Naive thymus-derived CD4-positive, alpha-beta T cell (primary cell): ENCODE data around the gene GPD1. TPM values are rescaled to one million over a fixed set of nuclear protein-coding genes. Genes with fewer than 3 reads are reported as not detected.
A peak's percentile ranks its signal among the peaks of the same experiment; 100 is the strongest.

Experiments
- ATAC-seq: fragments of 150-1000 bp; cut with Tn5 transposase; 2 replicates; pipeline ENCODE4 v1.10.0; 2021; ENCODE audit warnings: mild to moderate bottlenecking, moderate library complexity
- CTCF ChIA-PET: fragments of 350-600 bp; sonication (Branson Sonifier 250); formaldehyde crosslinking; loops from one replicate; lab custom pipeline; 2021; ENCODE audit warnings: antibody characterized with exemption; lab: Charles Lee
- POLR2A ChIA-PET: fragments of 350-600 bp; sonication (Branson Sonifier 250); formaldehyde crosslinking; loops from one replicate; lab custom pipeline; 2021; ENCODE audit warnings: antibody characterized with exemption, inconsistent platforms; lab: Charles Lee
- DNase-seq, 9 donors: peaks; one replicate each; pipeline versions ENCODE4 v3.0.0 to v3.0.0-alpha.2; 2020 to 2022; ENCODE audit warnings: mixed read lengths in 1 of 9
- H3K27ac ChIP-seq: one replicate; pipeline ENCODE4 v1.7.0; 2013; ENCODE audit warnings: mild to moderate bottlenecking, low read depth, low read length, moderate library complexity
- H3K27me3 ChIP-seq, 2 donors: one replicate each; pipeline ENCODE4 v1.7.0; 2013; ENCODE audit warnings: low read length in 2 of 2, mild to moderate bottlenecking in 2 of 2, moderate library complexity in 2 of 2; ENCODE audit not compliant: control insufficient read depth in 2 of 2, insufficient read depth in 2 of 2
- H3K36me3 ChIP-seq, 3 experiments: 1 replicate in 2 of 3; 2 replicates in 1 of 3; pipeline ENCODE4 v1.7.0; 2013; ENCODE audit warnings: low read length in 3 of 3, mild to moderate bottlenecking in 3 of 3, moderate library complexity in 1 of 3; ENCODE audit not compliant: insufficient read depth in 3 of 3, control insufficient read depth in 2 of 3
- H3K4me1 ChIP-seq, 2 donors: one replicate each; pipeline ENCODE4 v1.7.0; 2013; ENCODE audit warnings: low read length in 2 of 2, mild to moderate bottlenecking in 2 of 2, moderate library complexity in 1 of 2; ENCODE audit not compliant: control insufficient read depth in 2 of 2, insufficient read depth in 2 of 2
- H3K4me3 ChIP-seq: 2 replicates; pipeline ENCODE4 v1.7.0; 2013; ENCODE audit warnings: mild to moderate bottlenecking, low read length
- H3K9me3 ChIP-seq, 3 experiments: 1 replicate in 2 of 3; 2 replicates in 1 of 3; pipeline ENCODE4 v1.7.0; 2013; ENCODE audit warnings: low read length in 3 of 3; ENCODE audit not compliant: control insufficient read depth in 2 of 3
- H3K27ac Mint-ChIP-seq, 9 donors: one replicate each; pipeline ENCODE4 v1.8.0; 2020 to 2022; ENCODE audit warnings: mixed read lengths in 9 of 9, mild to moderate bottlenecking in 8 of 9, moderate library complexity in 5 of 9, inconsistent platforms in 2 of 9
- H3K27me3 Mint-ChIP-seq, 5 donors: one replicate each; pipeline ENCODE4 v1.8.0; 2021 to 2022; ENCODE audit warnings: mixed read lengths in 5 of 5, mild to moderate bottlenecking in 1 of 5
- H3K36me3 Mint-ChIP-seq, 5 donors: one replicate each; pipeline ENCODE4 v1.8.0; 2020 to 2022; ENCODE audit warnings: mixed read lengths in 5 of 5, mild to moderate bottlenecking in 3 of 5, inconsistent platforms in 1 of 5
- H3K4me1 Mint-ChIP-seq, 7 donors: one replicate each; pipeline ENCODE4 v1.8.0; 2020 to 2022; ENCODE audit warnings: mixed read lengths in 7 of 7, mild to moderate bottlenecking in 3 of 7, inconsistent platforms in 1 of 7
- H3K4me3 Mint-ChIP-seq, 10 donors: one replicate each; pipeline ENCODE4 v1.8.0; 2020 to 2022; ENCODE audit warnings: mild to moderate bottlenecking in 10 of 10, mixed read lengths in 10 of 10, moderate library complexity in 6 of 10, inconsistent platforms in 2 of 10
- H3K9me3 Mint-ChIP-seq, 11 donors: one replicate each; pipeline ENCODE4 v1.8.0; 2020 to 2022; ENCODE audit warnings: mixed read lengths in 11 of 11, mild to moderate bottlenecking in 4 of 11, inconsistent platforms in 1 of 11, moderate library complexity in 1 of 11
- intact Hi-C, 2 donors: fragments of 100-400 bp; cut with micrococcal nuclease; formaldehyde crosslinking; loops; one replicate each; pipeline ENCODE4 v1.15.1; 2023
- polyA plus RNA-seq, 2 donors: library from polyadenylated mRNA; unstranded; fragments of 300-500 nt; fragmentation: Illumina TruSeq; gene quantifications; one replicate each; pipeline ENCODE4 v1.2.3, GENCODE V29; 2021
- total RNA-seq, 6 experiments: library from RNA in 5 of 6; stranded (reverse) in 5 of 6; gene quantifications; 1 replicate in 5 of 6; 2 replicates in 1 of 6; pipeline ENCODE4 v1.2.3 and lab custom pipeline; 2021 to 2026

Gene GPD1
- total and polyA plus RNA-seq, 7 experiments from 2014 or later, result 0.50 to 1.5 (median 0.60) TPM; not detected in 2

DNA sequence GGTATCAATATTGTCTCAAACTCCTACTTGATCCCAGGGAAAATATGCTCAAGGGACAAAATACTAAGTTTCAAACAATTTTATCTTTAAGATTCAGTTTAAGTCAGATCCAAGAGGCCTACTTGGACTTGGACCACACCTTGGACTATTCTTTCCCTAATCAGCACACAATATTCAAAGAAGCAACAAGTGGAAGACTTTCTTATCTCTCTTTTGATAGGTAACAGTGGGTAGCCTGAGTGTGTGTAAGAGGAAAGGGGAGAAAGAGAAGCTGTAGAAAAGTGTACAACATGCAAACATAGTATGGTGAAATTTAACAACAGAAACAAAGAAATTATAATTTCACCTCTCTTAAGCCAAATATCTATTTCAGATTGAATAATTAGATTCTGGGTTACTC, 56.8 kb downstream of the GPD1 start:
- Mint-ChIP-seq H3K4me1 (peaks cover 27 to 56% (median 47%) of the 10 kb centered on the region in 7 donors), H3K27ac (peak overlapping the region in 5 of 9 donors; percentile 1 to 16 (median 7)), H3K36me3 (peaks cover 0 to 11% (median 5%) of the 10 kb centered on the region in 5 donors), H3K4me3 (no peak overlapping the region), H3K27me3 (no peaks in the 10 kb centered on the region), H3K9me3 (no peaks in the 10 kb centered on the region)
- intact Hi-C loops, result no loop called here
- Histone ChIP-seq H3K4me1 (peaks cover under 1 to 4% of the 10 kb centered on the region in 2 donors), H3K36me3 (no peaks in the 10 kb centered on the region), H3K27ac (no peak overlapping the region), H3K27me3 (no peaks in the 10 kb centered on the region), H3K4me3 (no peak overlapping the region), H3K9me3 (no peaks in the 10 kb centered on the region)
- ChIA-PET CTCF (interaction anchor here (0.9 kb wide), 2 partner anchors 15 to 29 kb away, joined by 3 read pairs; no protein-coding TSS in a partner anchor), POLR2A (no interaction called here)
- ATAC-seq (no peak), DNase-seq (no peak)

Other genes with a start within 250 kb of the GPD1 start
- under 1 TPM in 2 of 5 experiments, not detected in 3; 0.22 to 0.85 TPM for gene FAIM2, start 200.1 kb upstream of the GPD1 start, total RNA-seq
- not detected for gene FAIM2, start 200.1 kb upstream of the GPD1 start, polyA plus RNA-seq
- gene AQP2, start 153.3 kb upstream of the GPD1 start, total RNA-seq, result not detected
- not detected for gene AQP2, start 153.3 kb upstream of the GPD1 start, polyA plus RNA-seq
- not detected for gene AQP5, start 142.1 kb upstream of the GPD1 start, total RNA-seq
- gene AQP5, start 142.1 kb upstream of the GPD1 start, polyA plus RNA-seq, result not detected
- not detected for gene AQP6, start 131.1 kb upstream of the GPD1 start, total RNA-seq
- gene AQP6, start 131.1 kb upstream of the GPD1 start, polyA plus RNA-seq, result not detected
- gene RACGAP1, start 78.5 kb upstream of the GPD1 start, total RNA-seq, result 100 to 1,000 TPM in 1 of 5 experiments, 10 to 100 TPM in 1, 1 to 10 TPM in 3; 4.2 to 111 (median 8.0) TPM
- gene RACGAP1, start 78.5 kb upstream of the GPD1 start, polyA plus RNA-seq, result 10 to 100 TPM in 1 of 2 donors, 1 to 10 TPM in 1; 8.6 to 11.1 TPM
- gene ASIC1, start 46.4 kb upstream of the GPD1 start, total RNA-seq, result 10 to 100 TPM in 1 of 5 experiments, 1 to 10 TPM in 3, under 1 TPM in 1; 0.34 to 10.1 (median 2.0) TPM
- under 1 TPM; 0.14 to 0.51 TPM for gene ASIC1, start 46.4 kb upstream of the GPD1 start, polyA plus RNA-seq
- 10 to 100 TPM; 65.1 to 88.5 (median 67.5) TPM for gene SMARCD1, start 18.7 kb upstream of the GPD1 start, total RNA-seq
- gene SMARCD1, start 18.7 kb upstream of the GPD1 start, polyA plus RNA-seq, result 10 to 100 TPM in 1 of 2 donors, 1 to 10 TPM in 1; 9.5 to 16.6 TPM
- 10 to 100 TPM; 37.2 to 49.4 (median 46.9) TPM for gene COX14, start 8.2 kb downstream of the GPD1 start, total RNA-seq
- 100 to 1,000 TPM; 202 to 244 TPM for gene COX14, start 8.2 kb downstream of the GPD1 start, polyA plus RNA-seq
- 10 to 100 TPM; 41.0 to 52.2 (median 47.7) TPM for gene CERS5, start 63.4 kb downstream of the GPD1 start, total RNA-seq
- gene CERS5, start 63.4 kb downstream of the GPD1 start, polyA plus RNA-seq, result 10 to 100 TPM; 33.7 to 38.1 TPM
- 10 to 100 TPM in 4 of 5 experiments, 1 to 10 TPM in 1; 9.8 to 33.6 (median 11.2) TPM for gene LIMA1, start 179.5 kb downstream of the GPD1 start, total RNA-seq
- gene LIMA1, start 179.5 kb downstream of the GPD1 start, polyA plus RNA-seq, result 10 to 100 TPM in 1 of 2 donors, 1 to 10 TPM in 1; 5.4 to 11.6 TPM